GM19395 (cell line): ENCODE measurements around the gene MANBA.
"Not testable (repeated sequence)": the region's sequence is repeated elsewhere in the genome, so short reads cannot be mapped to it uniquely, and the experiment has no call there.

ENCODE experiments used
- ATAC-seq: cut with Tn5 transposase; IDR thresholded peaks from one replicate; pipeline ENCODE4 v1.9.1; 2021; ENCODE audit warnings: mild to moderate bottlenecking, moderate library complexity; ENCODE audit not compliant: unreplicated experiment

Gene MANBA

DNA sequence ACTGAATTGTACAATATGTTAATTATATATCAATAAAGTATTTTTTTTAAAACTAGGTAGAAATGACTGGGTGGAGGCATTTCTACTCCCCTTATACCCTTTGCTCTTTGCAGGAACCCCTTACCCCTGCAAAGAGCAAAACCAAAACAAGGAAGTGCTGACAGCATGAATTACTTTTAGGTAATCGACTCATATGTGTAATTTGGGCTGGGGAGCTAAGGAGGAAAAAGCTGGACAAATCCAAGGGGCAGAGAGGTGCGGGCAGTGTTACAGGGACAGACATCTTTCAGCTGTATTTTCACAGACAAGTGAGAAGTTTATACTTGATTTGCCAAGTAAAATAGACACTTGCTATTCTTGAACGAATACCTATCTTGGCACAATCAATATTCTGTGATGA lies 35.5 kb downstream of the MANBA start:
- no peak for ATAC-seq

DNA sequence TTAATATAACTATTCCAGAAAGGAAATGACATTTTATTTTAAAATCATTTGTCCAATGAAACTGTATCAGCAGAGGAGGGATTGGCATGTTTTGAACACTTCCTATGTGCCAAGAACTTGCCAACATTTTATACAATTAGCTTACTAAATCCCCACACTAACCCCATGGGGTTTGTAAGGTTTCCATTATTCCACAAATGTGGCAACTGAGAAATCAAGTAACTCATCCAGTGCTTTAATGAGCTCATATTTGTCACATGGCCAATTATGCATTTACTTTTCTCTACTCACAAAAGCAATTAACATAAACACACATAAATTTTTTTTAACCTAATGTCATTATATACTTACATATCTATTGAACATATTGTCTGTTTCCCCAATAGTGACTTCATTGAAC lies 37.3 kb downstream of the MANBA start:
- ATAC-seq, result no peak

DNA sequence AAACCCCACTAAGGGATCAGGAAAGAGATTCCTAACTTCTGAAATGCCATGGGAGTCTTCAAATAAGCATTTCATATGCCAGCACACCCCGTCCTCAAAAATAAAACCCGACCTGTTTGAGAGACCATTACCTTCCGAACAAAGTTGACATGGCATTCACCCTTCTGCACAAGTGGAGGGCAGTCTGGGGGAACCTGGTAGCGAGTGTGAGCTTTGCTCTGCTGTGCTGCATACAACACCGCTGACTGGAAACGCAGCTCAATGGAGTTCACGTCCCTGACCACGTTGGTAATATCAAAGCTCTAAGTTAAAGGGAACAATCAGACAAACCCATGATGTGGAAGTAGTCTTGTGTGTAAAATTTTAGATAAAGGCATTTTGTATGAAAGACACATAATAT lies 38.0 kb downstream of the MANBA start:
- ATAC-seq, result no peak

- not testable (repeated sequence) for ATAC-seq
Measured at GRCh38 chr4:102718833-102719575, 41.8 kb downstream of the MANBA start.

DNA sequence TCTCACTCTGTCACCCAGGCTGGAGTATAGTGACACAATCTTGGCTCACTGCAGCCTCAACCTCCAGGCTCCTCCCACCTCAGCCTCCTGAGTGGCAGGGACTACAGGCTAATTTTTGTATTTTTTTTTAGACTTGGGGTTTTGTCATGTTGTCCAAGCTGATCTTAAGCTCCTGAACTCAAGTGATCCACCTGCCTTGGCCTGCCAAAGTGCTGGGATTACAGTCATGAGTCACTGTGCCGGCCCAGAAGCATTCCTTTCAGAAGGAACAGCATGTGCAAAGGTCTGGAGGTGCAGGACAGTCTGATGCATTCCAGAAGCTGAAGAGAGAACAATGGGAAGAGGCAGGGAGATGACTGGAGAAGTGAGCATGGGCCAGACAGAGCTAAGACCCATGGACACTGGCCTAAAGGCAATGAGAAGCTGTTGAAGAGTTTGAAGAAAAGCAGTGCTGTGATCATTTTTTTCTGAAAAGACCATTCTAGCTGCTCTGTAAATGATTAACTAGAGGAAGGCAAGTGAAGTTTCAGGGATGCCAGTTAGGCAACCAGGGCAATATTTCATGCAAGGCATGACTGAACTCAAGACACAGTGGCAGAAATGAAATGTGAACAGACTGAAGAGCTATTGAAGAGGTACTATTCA lies 43.2 kb downstream of the MANBA start:
- ATAC-seq, result no peak

DNA sequence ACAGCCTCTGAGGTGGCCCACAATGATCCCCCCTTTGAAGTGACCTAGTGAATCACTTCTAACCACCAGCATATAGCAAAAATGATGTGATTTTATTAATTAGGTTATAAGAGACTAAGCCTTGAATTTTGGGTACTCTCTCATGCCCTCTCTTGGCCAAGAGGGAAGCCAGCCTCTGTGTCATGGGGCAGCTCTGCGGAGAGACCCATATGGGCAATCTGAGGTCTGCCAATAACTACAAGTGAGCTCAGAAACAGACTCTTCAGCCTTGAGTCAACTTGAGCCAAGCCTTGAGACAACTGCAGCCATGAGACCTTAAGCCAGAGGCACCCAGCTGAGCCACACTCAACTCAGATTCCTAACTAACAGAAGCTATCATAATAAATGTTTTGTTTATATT lies 45.7 kb downstream of the MANBA start:
- ATAC-seq, result no peak

- not testable (repeated sequence) for ATAC-seq
Measured at GRCh38 chr4:102713774-102714173, 47.0 kb downstream of the MANBA start.

- no peak for ATAC-seq
Measured at GRCh38 chr4:102713096-102713495, 47.7 kb downstream of the MANBA start.

DNA sequence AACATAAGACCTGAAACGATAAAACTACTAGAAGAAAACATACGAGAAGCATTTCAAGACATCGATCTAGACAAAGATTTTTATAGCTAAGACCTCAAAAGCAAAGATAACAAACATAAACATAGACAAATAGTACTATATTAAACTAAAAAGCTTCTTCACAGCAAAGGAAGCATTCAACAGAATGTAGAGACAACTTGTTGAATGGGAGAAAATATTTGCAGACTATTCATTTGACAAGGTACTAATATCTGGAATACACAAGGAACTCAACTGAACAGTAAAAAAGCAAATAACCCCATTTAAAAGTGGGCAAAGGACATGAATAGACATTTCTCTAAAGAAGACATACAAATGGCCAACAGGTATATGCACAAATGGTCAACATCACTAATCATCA lies 49.8 kb downstream of the MANBA start:
- ATAC-seq, result no peak

- ATAC-seq, result not testable (repeated sequence)
Measured at GRCh38 chr4:102709060-102709459, 51.7 kb downstream of the MANBA start.

DNA sequence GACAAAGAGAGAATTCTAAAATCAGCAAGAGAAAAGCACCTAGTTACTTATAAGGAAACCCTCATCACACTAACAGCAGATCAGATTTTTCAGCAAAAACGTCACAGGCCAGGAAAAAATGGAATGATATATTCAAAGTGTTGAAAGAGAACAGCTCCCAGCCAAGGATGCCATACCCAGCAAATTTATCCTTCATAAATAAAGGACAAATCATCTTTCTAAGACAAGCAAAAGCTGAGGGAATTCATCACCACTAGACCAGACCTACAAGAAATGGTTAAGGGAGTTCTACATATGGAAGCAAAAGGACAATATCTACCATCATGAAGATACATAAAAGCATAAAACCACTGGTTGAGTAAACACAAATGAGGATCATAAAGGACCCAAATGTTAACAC lies 53.6 kb downstream of the MANBA start:
- no peak for ATAC-seq

- ATAC-seq, result no peak
Measured at GRCh38 chr4:102705391-102705935, 55.3 kb downstream of the MANBA start.

DNA sequence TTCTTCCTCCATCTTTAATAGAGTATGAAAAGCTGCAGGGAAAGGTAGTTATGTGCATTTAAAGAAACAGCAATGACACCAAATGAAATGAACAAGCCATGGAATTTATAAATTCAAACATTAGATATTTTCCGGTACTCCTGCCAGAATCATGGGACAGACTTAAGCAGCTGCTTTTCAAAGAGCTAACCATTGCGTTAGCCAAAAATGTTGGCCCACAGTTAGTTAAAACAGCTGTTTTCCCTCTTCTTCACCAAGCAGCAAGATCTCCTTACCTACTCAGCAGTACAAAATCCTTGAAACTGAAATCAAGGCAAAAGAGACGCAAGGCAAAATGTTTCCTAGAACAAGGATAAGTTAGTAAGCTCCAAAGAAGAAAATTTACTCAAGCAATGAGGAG lies 64.0 kb downstream of the MANBA start:
- ATAC-seq, result no peak

DNA sequence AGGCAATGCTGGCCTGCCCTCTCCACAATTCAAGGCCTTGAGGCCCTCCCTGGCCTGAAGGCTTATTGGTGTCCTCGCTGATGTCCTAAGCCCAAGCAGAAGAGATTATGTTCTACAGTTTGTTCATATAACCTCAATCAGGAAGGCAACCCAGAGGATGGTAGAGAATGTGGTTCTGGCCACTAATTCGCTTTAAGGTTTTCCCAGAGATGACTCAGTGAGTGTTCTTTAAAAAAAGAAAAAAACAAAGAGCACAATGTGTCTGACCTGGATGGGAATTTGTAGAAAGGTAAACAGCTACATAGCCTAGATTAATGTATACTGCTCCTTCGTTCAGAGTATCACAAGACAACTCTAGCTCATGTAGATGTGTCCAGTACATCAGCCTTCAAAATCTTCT lies 66.0 kb downstream of the MANBA start:
- no peak for ATAC-seq

DNA sequence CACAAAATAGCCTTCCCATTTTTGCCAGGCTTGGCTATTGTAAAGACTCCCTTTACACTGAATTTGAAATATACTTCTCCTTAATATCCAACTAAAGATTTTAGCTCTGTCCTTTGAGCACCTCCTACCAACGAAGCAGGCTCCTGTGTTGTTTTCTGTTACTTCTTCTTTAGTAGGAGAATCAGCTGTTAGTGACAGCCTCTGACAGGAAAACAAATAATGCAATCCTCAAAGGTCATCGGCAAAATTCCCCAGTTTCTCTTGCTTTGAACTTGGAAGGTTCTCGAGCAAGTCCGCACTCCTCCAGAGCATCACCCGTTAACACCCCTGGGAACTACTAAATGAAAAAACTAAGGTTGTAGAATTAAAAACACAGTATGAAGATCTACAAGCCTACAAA lies 66.9 kb downstream of the MANBA start:
- no peak for ATAC-seq

DNA sequence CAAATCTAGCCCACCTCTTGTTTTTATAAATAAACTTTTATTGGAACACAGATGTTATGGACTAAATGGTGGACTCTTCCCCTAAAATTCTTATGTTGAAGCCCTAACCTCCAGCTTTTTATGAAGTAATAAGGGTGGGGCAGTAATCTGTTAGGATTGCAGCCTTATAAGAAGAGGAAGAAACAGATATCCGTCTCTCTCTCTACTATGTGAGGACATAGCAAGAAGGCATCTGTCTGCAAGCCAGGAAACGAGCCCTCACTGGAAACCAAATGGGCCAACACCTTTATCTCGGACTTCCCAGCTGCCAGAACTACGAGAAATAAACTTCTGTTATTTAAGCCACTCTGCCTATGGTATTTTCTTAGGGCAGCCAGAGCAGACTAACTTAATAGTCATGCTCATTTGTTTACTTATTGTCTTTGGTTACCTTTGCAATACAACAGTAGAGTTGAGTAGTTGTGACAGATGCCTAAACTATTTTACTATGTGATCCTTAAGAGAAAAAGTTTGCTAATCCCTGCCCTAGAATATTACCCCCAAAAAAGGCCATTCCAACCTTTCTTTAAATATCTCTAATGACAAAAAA lies 67.4 kb downstream of the MANBA start:
- ATAC-seq, result no peak

GRCh38 chr4:102692474-102692873 lies 68.3 kb downstream of the MANBA start:
- no peak for ATAC-seq

- peak; percentile 49 for ATAC-seq
Measured at GRCh38 chr4:102687982-102688433, 72.8 kb downstream of the MANBA start.

- peak; percentile 96 for ATAC-seq
Measured at GRCh38 chr4:102687373-102687981, 73.3 kb downstream of the MANBA start.

DNA sequence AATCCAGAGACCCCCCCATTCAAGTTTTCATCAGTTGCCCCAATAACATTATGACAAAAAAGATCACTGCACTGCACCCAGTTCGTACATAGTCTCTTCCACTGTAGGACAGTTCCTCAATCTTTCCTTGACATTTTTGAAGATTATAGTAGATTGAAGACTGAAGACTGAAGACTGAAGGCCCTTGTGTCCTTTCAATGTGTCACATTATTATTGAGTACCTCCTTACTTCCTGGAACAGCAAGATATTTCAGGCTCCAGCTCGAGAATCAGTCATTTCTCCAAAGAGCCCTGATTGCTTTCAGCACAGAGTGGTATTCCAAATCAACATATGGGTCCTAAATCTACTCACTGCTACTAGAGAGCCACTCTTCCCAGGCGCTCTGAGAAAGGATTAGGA lies 75.0 kb downstream of the MANBA start:
- no peak for ATAC-seq

DNA sequence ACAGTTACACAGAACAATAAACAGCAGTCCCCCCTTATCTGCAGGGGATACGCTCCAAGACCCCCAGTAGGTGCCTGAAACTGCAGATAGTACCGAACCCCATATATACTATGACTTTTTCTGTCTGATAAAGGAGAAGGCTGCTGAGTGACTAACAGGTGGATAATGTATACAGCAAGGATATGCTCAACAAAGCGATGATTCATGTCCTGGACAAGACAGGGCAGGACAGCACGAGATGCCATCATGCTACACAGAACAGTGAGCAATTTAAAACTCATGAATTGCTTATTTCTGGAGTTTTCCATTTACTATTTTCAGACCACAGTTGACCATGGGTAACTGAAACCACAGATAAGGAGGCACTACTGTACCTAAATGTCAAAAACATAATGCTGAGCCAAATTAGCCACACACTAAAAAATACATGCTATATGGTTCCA lies 76.1 kb downstream of the MANBA start:
- no peak for ATAC-seq
